Hematopoietic multipotent progenitor cell treated with erythropoietin and hydrocortisone succinate and interleukin-3 and kit ligand, for 6 days (in vitro differentiated cells): ENCODE measurements around the gene NCOA1.
"Not testable (repeated sequence)": the region's sequence is repeated elsewhere in the genome, so short reads cannot be mapped to it uniquely, and the experiment has no call there.

ENCODE experiments used
- DNase-seq: peaks from one replicate; pipeline ENCODE4 v3.0.0-alpha.2; 2015

The NCOA1 gene

GRCh38 chr2:24586955-24587354, 95.9 kb downstream of the NCOA1 start:
- no peak for DNase-seq

- peak; percentile 12 for DNase-seq
These were observed 97.2 kb downstream of the NCOA1 start for GRCh38 chr2:24588294-24588693.

- no peak for DNase-seq
These were observed 101.5 kb downstream of the NCOA1 start for GRCh38 chr2:24592441-24593100.

- DNase-seq, result no peak
These were observed 103.2 kb downstream of the NCOA1 start for GRCh38 chr2:24594283-24594682.

- DNase-seq, result no peak
These were observed 106.3 kb downstream of the NCOA1 start for GRCh38 chr2:24597181-24597870.

- DNase-seq, result not testable (repeated sequence)
These were observed 109.1 kb downstream of the NCOA1 start for GRCh38 chr2:24600140-24600539.

GRCh38 chr2:24611631-24612030, 120.6 kb downstream of the NCOA1 start:
- no peak for DNase-seq

GRCh38 chr2:24613154-24613814, 122.2 kb downstream of the NCOA1 start:
- peak; percentile 85 for DNase-seq

GRCh38 chr2:24616616-24617015, 125.6 kb downstream of the NCOA1 start:
- DNase-seq, result no peak

- peak; percentile 25 for DNase-seq
These were observed 126.4 kb downstream of the NCOA1 start for GRCh38 chr2:24617424-24617823.

- DNase-seq, result no peak
These were observed 127.1 kb downstream of the NCOA1 start for GRCh38 chr2:24618144-24618543.

- DNase-seq, result no peak
These were observed 127.6 kb downstream of the NCOA1 start for GRCh38 chr2:24618680-24619079.

GRCh38 chr2:24620936-24621335, 129.9 kb downstream of the NCOA1 start:
- no peak for DNase-seq

GRCh38 chr2:24621779-24622538, 130.9 kb downstream of the NCOA1 start:
- peak; percentile 32 for DNase-seq

- no peak for DNase-seq
These were observed 132.5 kb downstream of the NCOA1 start for GRCh38 chr2:24623535-24623934.

- DNase-seq, result no peak
These were observed 134.7 kb downstream of the NCOA1 start for GRCh38 chr2:24625728-24626127.

- no peak for DNase-seq
These were observed 135.1 kb downstream of the NCOA1 start for GRCh38 chr2:24626131-24626530.

GRCh38 chr2:24628746-24629145, 137.7 kb downstream of the NCOA1 start:
- DNase-seq, result peak; percentile 24

GRCh38 chr2:24632172-24632571, 141.1 kb downstream of the NCOA1 start:
- peak; percentile 57 for DNase-seq

- DNase-seq, result no peak
These were observed 144.1 kb downstream of the NCOA1 start for GRCh38 chr2:24635181-24635580.

GRCh38 chr2:24638568-24638967, 147.5 kb downstream of the NCOA1 start:
- DNase-seq, result peak; percentile 21

- no peak for DNase-seq
These were observed 151.3 kb downstream of the NCOA1 start for GRCh38 chr2:24642351-24642750.

- no peak for DNase-seq
These were observed 152.0 kb downstream of the NCOA1 start for GRCh38 chr2:24643051-24643450.
